ENCODE data around the gene RCN1.

Gene RCN1

GRCh38 chr11:32109138-32109537, 18.3 kb downstream of the RCN1 start:
- no peak for DNase-seq
- H3K4me3 ChIP-seq, result no peak overlapping the region
- peaks cover 0 to 17% (median 14%) of the 10 kb centered on the region in 3 donors for H3K36me3 ChIP-seq
- no peaks in the 10 kb centered on the region for H3K9me3 ChIP-seq
- no peaks in the 10 kb centered on the region for H3K27me3 ChIP-seq
- TF ChIP-seq CTCF (IDR thresholded peaks at IDR 0.05), result no peak
- intact Hi-C loops (cut with DNase I; ENCODE audit: low total_unique reads), result no loop called here
- no peak overlapping the region for H3K27ac ChIP-seq
- H3K4me1 ChIP-seq, result no peaks in the 10 kb centered on the region

GRCh38 chr11:32109592-32109991, 18.7 kb downstream of the RCN1 start:
- Histone ChIP-seq H3K27me3 (no peaks in the 10 kb centered on the region), H3K4me3 (no peak overlapping the region), H3K9me3 (no peaks in the 10 kb centered on the region), H3K36me3 (peaks cover 0 to 15% (median 13%) of the 10 kb centered on the region in 3 donors), H3K27ac (no peak overlapping the region), H3K4me1 (no peaks in the 10 kb centered on the region)
- no peak for TF ChIP-seq CTCF (IDR thresholded peaks at IDR 0.05)
- DNase-seq, result no peak
- intact Hi-C loops (cut with DNase I; ENCODE audit: low total_unique reads), result no loop called here

- intact Hi-C loops (cut with DNase I; ENCODE audit: low total_unique reads), result no loop called here
- no peak for DNase-seq
Observed at GRCh38 chr11:32110795-32111194, 19.9 kb downstream of the RCN1 start.

GRCh38 chr11:32113200-32113919, 22.5 kb downstream of the RCN1 start:
- TF ChIP-seq CTCF (IDR thresholded peaks at IDR 0.05), result no peak
- Histone ChIP-seq H3K27me3 (no peaks in the 10 kb centered on the region), H3K9me3 (no peaks in the 10 kb centered on the region), H3K4me1 (no peaks in the 10 kb centered on the region), H3K4me3 (no peak overlapping the region), H3K27ac (no peak overlapping the region), H3K36me3 (no peaks in the 10 kb centered on the region)
- intact Hi-C loops (cut with DNase I; ENCODE audit: low total_unique reads), result no loop called here
- DNase-seq, result no peak

More at GRCh38 chr11:32110795-32111194, 19.9 kb downstream of the RCN1 start:
- no peak for TF ChIP-seq CTCF (IDR thresholded peaks at IDR 0.05)
- Histone ChIP-seq H3K36me3 (peaks cover 0 to 7% (median 6%) of the 10 kb centered on the region in 3 donors), H3K4me1 (no peaks in the 10 kb centered on the region), H3K9me3 (no peaks in the 10 kb centered on the region), H3K27me3 (no peaks in the 10 kb centered on the region), H3K27ac (no peak overlapping the region), H3K4me3 (no peak overlapping the region)

- H3K27me3 ChIP-seq, result no peaks in the 10 kb centered on the region
- DNase-seq, result no peak
- H3K4me1 ChIP-seq, result no peaks in the 10 kb centered on the region
- no peaks in the 10 kb centered on the region for H3K36me3 ChIP-seq
- no peak overlapping the region for H3K4me3 ChIP-seq
- H3K27ac ChIP-seq, result no peak overlapping the region
- H3K9me3 ChIP-seq, result no peaks in the 10 kb centered on the region
- intact Hi-C loops (cut with DNase I; ENCODE audit: low total_unique reads), result no loop called here
- TF ChIP-seq CTCF (IDR thresholded peaks at IDR 0.05), result no peak
Observed at GRCh38 chr11:32113920-32114203, 23.0 kb downstream of the RCN1 start.

GRCh38 chr11:32115446-32115845, 24.6 kb downstream of the RCN1 start:
- intact Hi-C loops (cut with DNase I; ENCODE audit: low total_unique reads), result no loop called here
- no peak overlapping the region for H3K4me3 ChIP-seq
- H3K27ac ChIP-seq, result no peak overlapping the region
- H3K36me3 ChIP-seq, result no peaks in the 10 kb centered on the region
- no peaks in the 10 kb centered on the region for H3K27me3 ChIP-seq
- H3K9me3 ChIP-seq, result no peaks in the 10 kb centered on the region
- no peak for TF ChIP-seq CTCF (IDR thresholded peaks at IDR 0.05)
- H3K4me1 ChIP-seq, result no peaks in the 10 kb centered on the region
- DNase-seq, result no peak

All from tibial artery (tissue), 4 donors.